Breast epithelium (tissue), 4 donors: Measurements from ENCODE around the gene ATP6AP1. TPM values are rescaled to one million over a fixed set of nuclear protein-coding genes. Genes with fewer than 3 reads are reported as not detected.

Source experiments
- DNase-seq, 2 donors: peaks; one replicate each; pipeline ENCODE4 v3.0.0-alpha.2; 2019; ENCODE audit warnings: low spot score in 2 of 2
- H3K27ac ChIP-seq, 2 donors: fragments of 200-600 bp; sonication (generic) in 1 of 2; one replicate each; pipeline ENCODE4 v1.5.1; 2016 to 2019; ENCODE audit warnings: mild to moderate bottlenecking in 1 of 2
- H3K27me3 ChIP-seq, 2 donors: fragments of 200-600 bp; sonication (generic) in 1 of 2; one replicate each; pipeline versions ENCODE4 v1.5.1 to v1.6.0; 2017 to 2019; ENCODE audit warnings: control low read depth in 1 of 2, mild to moderate bottlenecking in 1 of 2
- H3K36me3 ChIP-seq: fragments of 200-600 bp; one replicate; pipeline ENCODE4 v1.5.1; 2019
- H3K4me1 ChIP-seq, 2 donors: fragments of 200-600 bp; sonication (generic); one replicate each; pipeline ENCODE4 v1.5.1; 2016 to 2019; ENCODE audit warnings: control low read depth in 1 of 2
- H3K4me3 ChIP-seq, 3 donors: fragments of 200-600 bp; sonication (generic); 1 replicate in 2 of 3; 2 replicates in 1 of 3; pipeline ENCODE4 v1.5.1; 2016 to 2019; ENCODE audit warnings: mild to moderate bottlenecking in 3 of 3, moderate library complexity in 2 of 3
- H3K9me3 ChIP-seq, 2 donors: fragments of 200-600 bp; sonication (generic) in 1 of 2; one replicate each; pipeline ENCODE4 v1.5.1; 2016 to 2019; ENCODE audit warnings: control low read depth in 1 of 2
- CTCF ChIP-seq, 3 donors: fragments of 450-650 bp; IDR thresholded peaks; one replicate each; pipeline ENCODE4 v1.5.1; 2016 to 2017; ENCODE audit warnings: antibody characterized with exemption in 3 of 3, mild to moderate bottlenecking in 3 of 3, moderate library complexity in 3 of 3
- POLR2A ChIP-seq: fragments of 450-650 bp; IDR thresholded peaks from one replicate; pipeline ENCODE4 v1.6.1; 2016; ENCODE audit warnings: antibody characterized with exemption, mild to moderate bottlenecking, moderate library complexity
- POLR2AphosphoS5 ChIP-seq, 3 donors: sonication (generic); formaldehyde crosslinking; IDR thresholded peaks; one replicate each; pipeline ENCODE4 v1.6.1; 2017; ENCODE audit warnings: antibody characterized with exemption in 3 of 3
- intact Hi-C: fragments of 100-400 bp; cut with DNase I; formaldehyde crosslinking; loops from one replicate; pipeline ENCODE4 v1.15.1; 2023; ENCODE audit warnings: low total_unique reads
- total RNA-seq, 3 donors: library from RNA; depleted of rRNA; stranded (reverse); fragments of >200 nt; gene quantifications; one replicate each; pipeline ENCODE4 v1.1.0, GENCODE V29; 2016

The ATP6AP1 gene
- total RNA-seq, 3 donors from 2014 or later, result 31.5 to 57.1 (median 34.8) TPM

DNA sequence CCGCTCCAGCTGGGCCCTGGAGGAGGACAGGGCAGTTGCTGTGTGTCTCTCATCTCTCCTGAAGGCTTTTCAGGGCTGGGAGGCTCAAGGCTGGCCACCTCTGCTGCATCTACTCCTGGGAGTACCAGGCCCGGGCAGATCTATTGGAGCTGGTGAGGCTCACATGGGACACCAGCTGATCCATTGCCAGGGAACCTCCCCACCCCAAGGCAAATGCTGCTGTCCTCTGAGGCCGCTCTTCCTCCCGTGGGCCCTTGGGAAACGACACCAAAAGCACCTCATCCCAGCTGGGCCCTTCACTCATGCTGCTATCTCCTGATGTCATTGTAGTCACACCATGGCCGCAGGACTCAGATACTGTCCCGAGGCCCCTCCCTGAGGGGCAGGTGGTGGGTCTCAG, 54.3 kb downstream of the ATP6AP1 start:
- Histone ChIP-seq H3K9me3 (no peaks in the 10 kb centered on the region), H3K27me3 (peaks cover 0 to 20% of the 10 kb centered on the region in 2 donors), H3K27ac (no peak overlapping the region), H3K4me3 (no peak overlapping the region), H3K4me1 (no peaks in the 10 kb centered on the region), H3K36me3 (no peaks in the 10 kb centered on the region)
- no peak for TF ChIP-seq POLR2AphosphoS5 (IDR thresholded peaks at IDR 0.05)
- TF ChIP-seq CTCF (IDR thresholded peaks at IDR 0.05), result no peak
- TF ChIP-seq POLR2A, result no peak
- DNase-seq, result no peak
- intact Hi-C loops, result no loop called here

- intact Hi-C loops, result no loop called here
- no peak for DNase-seq
- no peak overlapping the region for H3K4me3 ChIP-seq
- no peaks in the 10 kb centered on the region for H3K4me1 ChIP-seq
- peaks cover 0 to 25% of the 10 kb centered on the region in 2 donors for H3K27me3 ChIP-seq
- H3K9me3 ChIP-seq, result no peaks in the 10 kb centered on the region
- H3K36me3 ChIP-seq, result no peaks in the 10 kb centered on the region
- TF ChIP-seq POLR2A, result no peak
- no peak for TF ChIP-seq POLR2AphosphoS5 (IDR thresholded peaks at IDR 0.05)
- TF ChIP-seq CTCF (IDR thresholded peaks at IDR 0.05), result no peak
- no peak overlapping the region for H3K27ac ChIP-seq
Observed at GRCh38 chrX:154483325-154483724, 54.8 kb downstream of the ATP6AP1 start.

DNA sequence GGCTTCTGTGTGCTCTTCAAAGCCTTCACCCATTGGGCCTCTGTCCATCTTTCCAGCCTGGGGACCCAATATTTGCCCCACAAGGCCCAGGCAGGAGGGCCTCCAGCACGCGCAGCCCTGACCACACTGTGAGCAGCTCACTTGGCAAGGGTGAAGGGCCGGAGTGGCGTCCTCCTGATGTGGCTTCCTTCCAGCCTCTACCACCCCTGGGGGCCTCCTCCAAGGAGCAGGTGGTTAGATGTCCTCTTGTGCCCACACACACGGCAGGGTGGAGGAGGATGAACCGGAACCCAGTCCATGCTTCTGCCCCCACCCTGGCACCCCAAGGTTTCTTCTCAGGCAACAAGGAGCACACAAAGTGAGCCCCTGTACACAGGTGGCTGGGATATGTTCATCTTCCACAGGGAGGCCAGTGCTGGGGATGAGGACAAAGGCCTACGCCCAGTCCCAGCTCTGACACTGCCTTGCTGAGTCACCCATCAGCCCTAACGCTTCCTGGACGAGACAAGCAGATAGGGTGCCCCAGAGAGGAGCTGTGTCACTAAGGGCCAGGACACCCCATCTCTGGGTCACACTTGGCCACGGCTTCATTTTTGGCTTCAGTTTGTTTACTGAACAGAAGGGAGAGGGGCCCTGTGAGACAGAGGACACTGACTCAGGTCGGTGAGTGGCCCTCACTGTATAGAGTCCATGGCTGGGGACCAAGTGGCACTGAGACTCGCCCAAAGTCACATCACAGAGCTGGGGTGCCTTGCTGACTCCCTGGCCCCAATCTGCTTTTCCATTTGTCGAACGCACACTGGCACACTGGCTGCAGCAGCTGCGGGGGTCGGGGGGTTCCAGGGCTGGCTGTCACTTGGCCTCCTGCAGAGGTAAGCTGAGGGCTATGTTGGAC, 56.0 kb downstream of the ATP6AP1 start:
- DNase-seq, result no peak
- H3K36me3 ChIP-seq, result no peaks in the 10 kb centered on the region
- no peak overlapping the region for H3K4me3 ChIP-seq
- intact Hi-C loops, result no loop called here
- no peak overlapping the region for H3K27ac ChIP-seq
- TF ChIP-seq POLR2A (no peak), CTCF (IDR thresholded peaks at IDR 0.05) (no peak), POLR2AphosphoS5 (IDR thresholded peaks at IDR 0.05) (no peak)
- H3K9me3 ChIP-seq, result no peaks in the 10 kb centered on the region
- H3K27me3 ChIP-seq, result peaks cover 0 to 36% of the 10 kb centered on the region in 2 donors
- H3K4me1 ChIP-seq, result peaks cover 0 to 7% of the 10 kb centered on the region in 2 donors

DNA sequence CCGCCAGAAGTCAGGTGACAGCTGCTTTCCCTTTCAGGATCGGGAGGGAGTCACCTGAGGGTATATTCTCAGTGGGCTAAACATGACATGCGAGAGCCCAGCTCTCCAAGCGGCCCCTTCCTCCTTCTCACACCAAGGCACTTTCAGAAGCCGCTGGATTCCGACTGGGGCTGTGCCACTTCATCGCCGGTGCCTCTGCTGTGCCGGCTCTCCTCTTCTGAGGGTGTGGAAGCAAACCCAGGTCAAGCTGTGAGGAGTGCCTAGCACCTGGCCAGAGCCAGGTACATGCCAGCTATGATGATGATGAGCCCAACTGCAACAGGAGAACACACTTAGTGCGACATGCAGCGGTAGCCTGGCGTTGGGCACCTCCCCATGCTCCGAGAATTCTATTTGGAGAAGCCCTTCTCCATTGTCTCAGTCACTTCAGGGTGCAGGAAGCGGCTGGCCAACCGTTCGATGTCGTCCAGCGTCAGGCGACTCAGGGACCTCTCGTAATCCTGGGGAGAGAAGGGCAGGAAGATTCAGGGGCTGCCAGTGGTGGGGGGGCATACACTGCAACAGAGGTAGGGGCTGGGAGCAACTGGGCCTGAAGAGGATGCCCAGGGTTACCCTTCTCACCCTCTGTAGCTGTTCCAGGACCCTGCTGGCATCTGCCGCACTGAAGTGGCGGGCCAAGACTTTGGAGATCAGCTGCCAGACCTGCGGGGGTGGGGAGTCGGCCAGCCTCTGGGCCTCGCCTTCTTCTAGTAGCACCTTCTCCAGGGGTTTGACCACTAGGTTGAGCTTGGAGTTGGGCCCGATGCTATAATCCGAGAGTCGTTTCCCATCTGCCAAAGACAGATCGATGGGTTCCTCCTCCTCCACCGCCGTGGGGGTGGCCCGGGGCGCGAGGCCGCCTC, 56.9 kb downstream of the ATP6AP1 start:
- peak overlapping the region; percentile 51 to 75 (median 66) for H3K4me3 ChIP-seq
- DNase-seq, result no peak
- H3K27me3 ChIP-seq, result peaks cover 0 to 36% of the 10 kb centered on the region in 2 donors
- no peaks in the 10 kb centered on the region for H3K9me3 ChIP-seq
- H3K27ac ChIP-seq, result peak overlapping the region; percentile 67 to 77
- TF ChIP-seq CTCF (IDR thresholded peaks at IDR 0.05) (no peak), POLR2A (no peak), POLR2AphosphoS5 (IDR thresholded peaks at IDR 0.05) (no peak)
- H3K4me1 ChIP-seq, result peaks cover 0 to 7% of the 10 kb centered on the region in 2 donors
- H3K36me3 ChIP-seq, result no peaks in the 10 kb centered on the region
- intact Hi-C loops, result no loop called here
